NCI-H1694 (cell line): ENCODE measurements around the gene CDC34.

ENCODE experiments used
- DNase-seq: peaks from one replicate; lab custom pipeline; 2025; lab: John Stamatoyannopoulos, UW

CDC34 gene

GRCh38 chr19:542173-542866 is 10.8 kb downstream of the CDC34 start:
- no peak for DNase-seq

- DNase-seq: no peak
Measured at GRCh38 chr19:543910-544608, 12.5 kb downstream of the CDC34 start, which contains the start of gene GZMM. TSS of gene GZMM (plus strand) at chr19:544053. CDS start at chr19:544072, 19 bp downstream.

GRCh38 chr19:547117-547516 is 15.6 kb downstream of the CDC34 start:
- no peak for DNase-seq

- no peak for DNase-seq
Measured at GRCh38 chr19:547836-548720, 16.5 kb downstream of the CDC34 start.

- no peak for DNase-seq
Measured at GRCh38 chr19:548886-549830, 17.6 kb downstream of the CDC34 start.

- DNase-seq: no peak
Measured at GRCh38 chr19:554817-555216, 23.3 kb downstream of the CDC34 start.

- no peak for DNase-seq
Measured at GRCh38 chr19:555474-555808, 23.9 kb downstream of the CDC34 start.

GRCh38 chr19:556611-557382 is 25.2 kb downstream of the CDC34 start:
- no peak for DNase-seq

- no peak for DNase-seq
Measured at GRCh38 chr19:558770-559439, 27.3 kb downstream of the CDC34 start.

- DNase-seq: no peak
Measured at GRCh38 chr19:560121-560520, 28.6 kb downstream of the CDC34 start.

- DNase-seq: no peak
Measured at GRCh38 chr19:566403-566802, 34.8 kb downstream of the CDC34 start.

- DNase-seq: no peak
Measured at GRCh38 chr19:566844-567243, 35.3 kb downstream of the CDC34 start.

GRCh38 chr19:567296-567900 is 35.8 kb downstream of the CDC34 start:
- DNase-seq: no peak

- no peak for DNase-seq
Measured at GRCh38 chr19:570251-570686, 38.7 kb downstream of the CDC34 start.

- DNase-seq: no peak
Measured at GRCh38 chr19:570937-571565, 39.5 kb downstream of the CDC34 start.

- no peak for DNase-seq
Measured at GRCh38 chr19:571566-571974, 40.0 kb downstream of the CDC34 start.

GRCh38 chr19:572140-572742 is 40.7 kb downstream of the CDC34 start, which contains the start of gene BSG:
TSS of gene BSG (plus strand) at chr19:572596. CDS start at chr19:572635, 39 bp downstream.
- peak; percentile 70 for DNase-seq

- DNase-seq: no peak
Measured at GRCh38 chr19:572743-573518, 41.4 kb downstream of the CDC34 start.
